BE2C (cell line): ENCODE measurements around the gene CCDC169.
"Not testable (repeated sequence)": the region's sequence is repeated elsewhere in the genome, so short reads cannot be mapped to it uniquely, and the experiment has no call there.

Source experiments
- DNase-seq: peaks from one replicate; pipeline ENCODE4 v3.0.0-alpha.2; 2020
- H3K27me3 ChIP-seq: fragments of 250-450 bp; sonication (Bioruptor Pico); 2 replicates; pipeline ENCODE4 v1.5.1; 2020; ENCODE audit warnings: mild to moderate bottlenecking
- H3K36me3 ChIP-seq: fragments of 250-450 bp; sonication (Bioruptor Pico); 2 replicates; pipeline ENCODE4 v1.5.1; 2020; ENCODE audit warnings: mild to moderate bottlenecking
- H3K4me1 ChIP-seq: fragments of 250-450 bp; sonication (Bioruptor Pico); 2 replicates; pipeline ENCODE4 v1.5.1; 2020
- H3K4me3 ChIP-seq: 2 replicates; pipeline ENCODE4 v1.5.1; 2011; ENCODE audit warnings: low read depth, low read length
- H3K9me3 ChIP-seq: fragments of 250-450 bp; sonication (Bioruptor Pico); 2 replicates; pipeline ENCODE4 v1.5.1; 2020
- TF ChIP-seq, protein P1 (sequence below): IDR thresholded peaks from 2 replicates; pipeline ENCODE4 v1.5.1; 2012; ENCODE audit warnings: mild to moderate bottlenecking, low read depth, low read length

The CCDC169 gene

GRCh38 chr13:36331280-36331679, 33.7 kb upstream of the CCDC169 start:
- no peak for DNase-seq
- Histone ChIP-seq H3K27me3 (no peaks in the 10 kb centered on the region), H3K9me3 (no peaks in the 10 kb centered on the region), H3K4me1 (no peaks in the 10 kb centered on the region), H3K36me3 (no peaks in the 10 kb centered on the region; the same call in none of the 2 replicates), H3K4me3 (no peak overlapping the region)
- TF ChIP-seq, protein P1, sequence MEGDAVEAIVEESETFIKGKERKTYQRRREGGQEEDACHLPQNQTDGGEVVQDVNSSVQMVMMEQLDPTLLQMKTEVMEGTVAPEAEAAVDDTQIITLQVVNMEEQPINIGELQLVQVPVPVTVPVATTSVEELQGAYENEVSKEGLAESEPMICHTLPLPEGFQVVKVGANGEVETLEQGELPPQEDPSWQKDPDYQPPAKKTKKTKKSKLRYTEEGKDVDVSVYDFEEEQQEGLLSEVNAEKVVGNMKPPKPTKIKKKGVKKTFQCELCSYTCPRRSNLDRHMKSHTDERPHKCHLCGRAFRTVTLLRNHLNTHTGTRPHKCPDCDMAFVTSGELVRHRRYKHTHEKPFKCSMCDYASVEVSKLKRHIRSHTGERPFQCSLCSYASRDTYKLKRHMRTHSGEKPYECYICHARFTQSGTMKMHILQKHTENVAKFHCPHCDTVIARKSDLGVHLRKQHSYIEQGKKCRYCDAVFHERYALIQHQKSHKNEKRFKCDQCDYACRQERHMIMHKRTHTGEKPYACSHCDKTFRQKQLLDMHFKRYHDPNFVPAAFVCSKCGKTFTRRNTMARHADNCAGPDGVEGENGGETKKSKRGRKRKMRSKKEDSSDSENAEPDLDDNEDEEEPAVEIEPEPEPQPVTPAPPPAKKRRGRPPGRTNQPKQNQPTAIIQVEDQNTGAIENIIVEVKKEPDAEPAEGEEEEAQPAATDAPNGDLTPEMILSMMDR = no peak

- Histone ChIP-seq H3K4me3 (no peak overlapping the region), H3K4me1 (no peaks in the 10 kb centered on the region), H3K36me3 (peaks cover 6% of the 10 kb centered on the region), H3K9me3 (no peaks in the 10 kb centered on the region), H3K27me3 (no peaks in the 10 kb centered on the region)
- no peak for DNase-seq
- TF ChIP-seq, protein P1 = no peak
Observed at GRCh38 chr13:36329361-36329760, 31.7 kb upstream of the CCDC169 start.

DNA sequence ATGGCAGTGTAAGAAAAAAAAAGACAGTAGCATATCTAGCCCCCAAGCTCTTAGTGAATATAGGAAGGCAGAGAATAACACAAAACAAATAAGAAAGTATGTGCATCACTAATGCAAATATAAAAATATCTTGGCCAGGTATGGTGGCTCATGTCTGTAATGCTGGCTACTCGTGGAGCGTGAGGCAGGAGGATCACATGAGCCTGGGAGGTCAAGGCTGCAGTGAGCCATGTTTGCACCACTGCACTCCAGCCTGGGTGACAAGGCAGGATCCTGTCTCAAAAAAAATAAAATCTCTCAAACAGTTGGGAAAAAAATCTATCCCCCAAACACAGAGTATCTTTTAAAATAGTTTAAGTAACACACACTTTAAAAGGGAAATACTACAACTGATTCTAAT, 31.2 kb upstream of the CCDC169 start:
- H3K4me3 ChIP-seq = no peak overlapping the region
- peaks cover 6% of the 10 kb centered on the region for H3K36me3 ChIP-seq
- TF ChIP-seq, protein P1 = no peak
- DNase-seq = no peak
- no peaks in the 10 kb centered on the region for H3K9me3 ChIP-seq
- H3K4me1 ChIP-seq = no peaks in the 10 kb centered on the region
- H3K27me3 ChIP-seq = no peaks in the 10 kb centered on the region

DNA sequence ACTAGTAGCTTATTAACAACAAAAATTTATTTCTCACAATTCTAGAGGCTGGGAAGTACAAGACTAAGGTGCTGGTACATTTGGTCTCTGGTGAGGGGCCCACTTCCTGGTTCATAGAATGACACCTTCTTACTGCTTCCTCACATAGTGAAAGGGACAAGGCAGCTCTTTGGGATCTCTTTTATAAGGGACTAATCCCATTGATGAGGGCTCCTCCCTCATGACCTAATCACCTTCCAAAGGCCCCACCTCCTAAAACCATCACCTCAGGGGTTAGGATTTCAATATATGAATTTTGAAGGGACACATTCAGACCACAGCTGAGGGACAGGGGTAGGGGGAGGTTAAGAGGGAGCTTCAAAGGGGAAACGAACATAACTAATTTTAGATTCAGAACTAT, 28.3 kb upstream of the CCDC169 start:
- Histone ChIP-seq H3K4me3 (no peak overlapping the region), H3K36me3 (peaks cover 6% of the 10 kb centered on the region), H3K4me1 (no peaks in the 10 kb centered on the region), H3K9me3 (no peaks in the 10 kb centered on the region), H3K27me3 (no peaks in the 10 kb centered on the region)
- no peak for DNase-seq
- TF ChIP-seq, protein P1 = no peak

GRCh38 chr13:36324881-36325280, 27.3 kb upstream of the CCDC169 start:
- H3K4me1 ChIP-seq, H3K36me3 ChIP-seq, H3K27me3 ChIP-seq, H3K4me3 ChIP-seq, H3K9me3 ChIP-seq, DNase-seq: not testable (repeated sequence)

GRCh38 chr13:36323951-36324566, 26.4 kb upstream of the CCDC169 start:
- peaks cover 6% of the 10 kb centered on the region for H3K36me3 ChIP-seq
- DNase-seq = no peak
- H3K9me3 ChIP-seq = no peaks in the 10 kb centered on the region
- TF ChIP-seq, protein P1 = no peak
- H3K4me1 ChIP-seq = no peaks in the 10 kb centered on the region
- H3K27me3 ChIP-seq = no peaks in the 10 kb centered on the region
- H3K4me3 ChIP-seq = no peak overlapping the region

DNA sequence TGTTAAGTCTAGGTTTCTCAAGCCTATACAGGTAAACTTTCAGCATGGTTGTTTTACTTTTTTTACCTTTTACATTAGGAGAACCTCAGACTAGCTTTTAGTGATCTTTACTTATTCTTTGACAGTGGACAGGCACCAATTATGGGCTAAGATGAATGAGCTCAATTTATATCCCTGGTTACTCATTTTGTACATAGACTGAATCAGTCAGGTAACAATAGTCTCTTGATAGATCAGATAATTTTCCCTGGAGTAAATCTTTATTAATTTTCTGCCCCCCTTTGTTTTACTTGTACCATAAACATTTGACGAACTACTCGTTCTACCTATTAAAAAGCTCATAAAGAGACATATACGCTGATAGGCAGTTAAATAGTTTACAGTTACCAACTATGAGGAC, 25.8 kb upstream of the CCDC169 start:
- Histone ChIP-seq H3K9me3 (no peaks in the 10 kb centered on the region), H3K4me1 (no peaks in the 10 kb centered on the region), H3K4me3 (no peak overlapping the region), H3K27me3 (no peaks in the 10 kb centered on the region), H3K36me3 (peaks cover 6% of the 10 kb centered on the region; the same call in 1 of the 2 replicates)
- TF ChIP-seq, protein P1 = no peak
- DNase-seq = no peak

- not testable (repeated sequence) for DNase-seq, H3K4me1 ChIP-seq, H3K4me3 ChIP-seq, H3K27me3 ChIP-seq, H3K9me3 ChIP-seq, H3K36me3 ChIP-seq
Observed at GRCh38 chr13:36319793-36320192, 22.2 kb upstream of the CCDC169 start.
